ENCODE results near the gene GET3.

The GET3 gene

DNA sequence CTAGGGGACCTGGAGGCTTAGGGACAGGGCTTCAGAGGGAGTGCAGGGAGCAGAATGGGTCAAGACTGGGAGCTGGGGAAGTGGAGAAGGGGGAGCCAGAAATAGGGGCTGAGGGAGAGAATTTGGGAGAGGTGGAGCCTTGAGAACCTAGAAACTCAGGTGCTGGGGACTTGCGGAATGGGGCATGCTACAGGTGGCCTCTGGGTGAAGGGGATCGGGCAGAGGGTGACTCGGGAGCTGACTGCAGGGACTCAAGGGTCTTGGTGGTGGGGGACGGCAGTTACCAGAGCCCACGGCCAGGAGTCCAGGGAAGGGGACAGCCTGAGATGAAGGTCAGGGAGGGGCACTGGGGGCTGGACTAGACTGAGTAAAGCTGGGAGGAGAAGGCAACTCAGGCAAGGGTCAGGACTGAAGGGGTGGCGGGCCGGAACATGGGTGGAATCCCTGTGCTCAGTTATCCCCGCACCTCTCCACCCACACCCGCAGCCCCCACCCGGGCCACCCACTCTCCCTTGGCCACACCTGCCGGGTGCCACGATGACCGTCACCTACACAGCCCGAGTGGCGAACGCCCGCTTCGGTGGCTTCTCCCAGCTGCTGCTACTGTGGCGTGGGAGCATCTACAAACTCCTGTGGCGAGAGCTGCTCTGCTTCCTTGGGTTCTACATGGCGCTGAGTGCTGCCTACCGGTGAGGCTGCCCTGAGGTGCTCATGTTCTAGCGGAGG lies 14.9 kb downstream of the GET3 start:
- no peak for DNase-seq (ENCODE audit: low spot score)

GRCh38 chr19:12754465-12755196 lies 17.3 kb downstream of the GET3 start:
- DNase-seq (ENCODE audit: low spot score): no peak

DNA sequence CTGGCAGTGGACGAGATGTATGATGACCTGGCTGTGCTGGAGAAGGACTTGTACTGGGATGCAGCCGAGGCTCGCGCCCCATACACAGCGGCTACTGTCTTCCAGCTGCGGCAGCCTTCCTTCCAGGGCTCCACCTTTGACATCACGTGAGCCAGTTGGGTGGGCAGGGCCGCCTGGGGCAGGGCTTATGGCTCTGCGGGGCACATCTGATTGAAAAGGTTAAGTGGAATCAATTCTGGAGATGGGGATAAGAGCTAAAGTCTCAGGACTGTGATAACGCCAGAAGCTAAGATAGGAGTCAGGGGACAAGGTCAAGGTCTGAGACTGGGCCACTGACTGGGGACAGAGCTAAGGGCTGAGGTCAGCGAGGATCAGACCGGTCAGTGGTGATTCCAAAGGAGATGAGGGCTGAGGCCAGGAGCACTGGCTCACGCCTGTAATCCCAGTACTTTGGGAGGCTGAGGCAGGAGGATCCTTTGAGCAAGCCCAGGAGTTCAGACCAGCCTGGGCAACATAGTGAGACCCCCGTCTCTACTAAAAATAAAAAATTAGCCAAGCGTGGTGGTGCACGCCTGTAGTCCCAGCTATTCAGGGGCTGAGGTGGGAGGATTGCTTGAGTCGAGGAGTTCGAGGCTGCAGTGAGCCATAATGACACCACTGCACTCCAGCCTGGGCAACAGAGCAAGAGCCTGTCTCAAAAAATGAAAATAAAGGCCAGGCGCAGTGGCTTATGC lies 19.0 kb downstream of the GET3 start:
- no peak for DNase-seq (ENCODE audit: low spot score)

- peak; percentile 38 for DNase-seq (ENCODE audit: low spot score)
Observed at GRCh38 chr19:12757544-12758274, 20.4 kb downstream of the GET3 start.

GRCh38 chr19:12759686-12760085 lies 22.4 kb downstream of the GET3 start:
- no peak for DNase-seq (ENCODE audit: low spot score)

GRCh38 chr19:12763100-12763499 lies 25.8 kb downstream of the GET3 start:
- DNase-seq (ENCODE audit: low spot score): no peak

DNA sequence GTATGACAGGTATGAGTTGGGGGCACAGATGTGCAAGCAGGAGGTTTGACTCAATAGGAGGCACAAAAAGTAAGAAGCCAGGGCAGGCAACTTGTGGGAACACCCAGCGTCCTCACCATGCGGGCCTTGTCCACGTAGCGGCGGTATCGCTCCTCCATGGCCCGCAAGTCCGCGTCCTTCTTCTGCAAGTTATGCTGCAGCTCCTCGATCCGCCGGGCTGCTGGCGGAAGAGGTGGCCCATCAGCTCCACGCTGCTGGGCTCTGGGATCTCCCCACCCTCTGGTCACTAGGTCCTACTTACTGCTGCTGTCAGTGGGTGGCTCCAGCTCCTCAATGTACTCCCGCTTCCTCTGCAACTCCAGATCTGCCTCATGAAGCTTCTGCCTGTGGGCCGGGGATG lies 27.4 kb downstream of the GET3 start:
- no peak for DNase-seq (ENCODE audit: low spot score)

- no peak for DNase-seq (ENCODE audit: low spot score)
Observed at GRCh38 chr19:12766051-12766521, 28.8 kb downstream of the GET3 start.

DNA sequence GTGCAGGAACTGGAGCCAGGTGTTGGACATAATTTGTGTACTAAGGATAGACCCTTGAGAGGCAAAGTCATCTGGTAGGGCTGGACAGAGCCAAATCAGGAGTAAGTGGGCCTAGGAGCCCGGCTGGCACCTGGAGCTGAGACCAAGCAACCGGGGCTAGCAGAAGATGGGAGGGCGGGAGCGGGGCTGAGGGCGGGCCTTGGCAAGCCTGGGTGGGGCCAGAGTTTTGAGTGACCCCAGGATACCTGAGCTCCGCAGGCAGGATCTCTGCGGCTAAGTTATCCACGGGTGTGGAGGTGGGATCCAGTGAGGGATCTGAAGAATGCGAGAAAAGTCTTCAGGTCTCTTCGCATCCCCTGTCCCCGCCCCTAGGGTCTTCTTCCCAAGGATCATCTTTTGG lies 29.9 kb downstream of the GET3 start:
- no peak for DNase-seq (ENCODE audit: low spot score)

DNA sequence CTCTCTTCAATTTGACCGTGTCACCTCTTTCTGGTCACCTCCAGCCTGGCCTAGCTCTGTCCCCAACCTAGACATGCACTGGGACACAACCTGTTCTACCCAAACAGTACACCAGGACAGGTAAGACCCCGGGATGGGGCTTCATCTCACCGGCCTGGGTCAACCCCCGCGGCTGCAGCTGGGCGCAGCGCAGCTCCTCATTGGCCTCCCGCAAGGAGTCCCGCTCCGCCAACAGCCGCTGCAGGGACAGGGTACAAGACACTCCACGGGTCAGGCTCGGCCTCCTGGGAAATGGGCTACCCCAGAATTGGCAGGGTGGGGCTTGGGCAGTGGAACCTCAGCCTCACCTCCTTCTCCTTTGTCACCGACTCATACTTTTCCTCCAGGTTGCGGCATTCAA lies 30.4 kb downstream of the GET3 start:
- no peak for DNase-seq (ENCODE audit: low spot score)

- no peak for DNase-seq (ENCODE audit: low spot score)
Observed at GRCh38 chr19:12769689-12770088, 32.4 kb downstream of the GET3 start.

- no peak for DNase-seq (ENCODE audit: low spot score)
Observed at GRCh38 chr19:12770922-12771321, 33.6 kb downstream of the GET3 start.

DNA sequence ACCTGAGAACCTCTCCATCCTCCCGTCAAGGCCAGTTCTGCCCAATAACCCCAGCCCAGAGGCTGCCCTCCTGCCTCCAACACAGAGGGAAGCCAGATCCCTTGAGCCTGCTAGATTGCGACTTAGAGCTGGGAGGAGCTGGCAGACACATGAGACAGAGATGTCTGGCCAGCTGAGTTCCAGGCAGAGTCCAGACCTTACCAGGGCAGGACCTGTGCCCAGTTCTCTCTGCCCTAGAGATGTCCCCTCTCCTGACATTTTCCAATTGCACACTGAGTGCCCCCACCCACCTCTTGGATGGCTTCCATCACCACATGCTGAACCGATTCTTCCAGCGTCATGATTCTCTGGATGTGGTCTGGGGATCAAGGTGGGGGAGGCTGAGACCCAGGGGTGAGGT lies 35.0 kb downstream of the GET3 start:
- DNase-seq (ENCODE audit: low spot score): no peak

GRCh38 chr19:12773571-12773970 lies 36.3 kb downstream of the GET3 start:
- DNase-seq (ENCODE audit: low spot score): no peak

GRCh38 chr19:12774588-12775555 lies 37.6 kb downstream of the GET3 start, which contains the start of gene HOOK2:
Gene HOOK2 (minus strand): TSS chr19:12775552. CDS start chr19:12775449, 103 bp downstream.
- DNase-seq (ENCODE audit: low spot score): no peak

GRCh38 chr19:12777217-12778016 lies 40.1 kb downstream of the GET3 start:
- peak; percentile 75 for DNase-seq (ENCODE audit: low spot score)

GRCh38 chr19:12778017-12778904 lies 41.0 kb downstream of the GET3 start:
- DNase-seq (ENCODE audit: low spot score): no peak

- DNase-seq (ENCODE audit: low spot score): no peak
Observed at GRCh38 chr19:12778905-12779161, 41.5 kb downstream of the GET3 start.
